Heart left ventricle (tissue), 16 donors: Measurements from ENCODE around the gene DNAJC18. TPM values are rescaled to one million over a fixed set of nuclear protein-coding genes. Genes with fewer than 3 reads are reported as not detected.

ENCODE experiments used
- ATAC-seq, 4 donors: fragments of 200-7000 bp; cut with Tn5 transposase; one replicate each; pipeline ENCODE4 v1.9.1; 2020 to 2022; ENCODE audit warnings: moderate library complexity in 4 of 4, mild to moderate bottlenecking in 3 of 4, moderate number of reproducible peaks in 1 of 4
- DNase-seq, 5 donors: peaks; one replicate each; pipeline ENCODE4 v3.0.0-alpha.2; 2020
- H3K27ac ChIP-seq, 12 donors: fragments of 200-600 bp; sonication (generic) in 4 of 12; one replicate each; pipeline versions ENCODE4 v1.5.0 to v1.8.0; 2016 to 2022; ENCODE audit warnings: mild to moderate bottlenecking in 2 of 12
- H3K27me3 ChIP-seq, 9 donors: fragments of 200-600 bp; sonication (generic) in 2 of 9; one replicate each; pipeline versions ENCODE4 v1.5.1 to v1.8.0; 2016 to 2022; ENCODE audit warnings: mild to moderate bottlenecking in 3 of 9
- H3K36me3 ChIP-seq, 9 donors: fragments of 200-600 bp; sonication (generic) in 2 of 9; one replicate each; pipeline versions ENCODE4 v1.5.0 to v1.8.0; 2018 to 2022; ENCODE audit warnings: mild to moderate bottlenecking in 2 of 9
- H3K4me1 ChIP-seq, 12 donors: fragments of 200-600 bp; sonication (generic) in 4 of 12; one replicate each; pipeline versions ENCODE4 v1.5.0 to v1.8.0; 2016 to 2022; ENCODE audit warnings: mild to moderate bottlenecking in 3 of 12
- H3K4me3 ChIP-seq, 12 donors: fragments of 200-600 bp; sonication (generic) in 4 of 12; one replicate each; pipeline versions ENCODE4 v1.5.0 to v1.8.0; 2017 to 2022; ENCODE audit warnings: mild to moderate bottlenecking in 9 of 12, moderate library complexity in 4 of 12
- H3K9me3 ChIP-seq, 12 donors: fragments of 200-600 bp; sonication (generic) in 4 of 12; one replicate each; pipeline versions ENCODE4 v1.5.0 to v1.8.0; 2016 to 2022; ENCODE audit warnings: mild to moderate bottlenecking in 1 of 12
- CTCF ChIP-seq, 12 donors: fragments of 200-600 bp; sonication (generic) in 4 of 12; IDR thresholded peaks; one replicate each; pipeline versions ENCODE4 v1.5.0 to v1.8.0; 2018 to 2022; ENCODE audit warnings: antibody characterized with exemption in 12 of 12, mild to moderate bottlenecking in 5 of 12
- POLR2A ChIP-seq, 2 donors: fragments of 450-650 bp; IDR thresholded peaks; one replicate each; pipeline ENCODE4 v1.6.1; 2017; ENCODE audit warnings: antibody characterized with exemption in 2 of 2, mild to moderate bottlenecking in 2 of 2, moderate library complexity in 2 of 2
- WGBS, 4 donors: extraction: QIAGEN DNeasy Blood & Tissue Kit in 2 of 4; methylation state at CpG; one replicate each; pipeline versions ENCODE4 v1.1.5 to v1.1.7; 2013 to 2018; 5-methylcytosine and 5-hydroxymethylcytosine counted together
- intact Hi-C, 10 donors: fragments of 100-400 bp; cut with DNase I; formaldehyde crosslinking; loops; one replicate each; pipeline versions ENCODE4 v1.11.1 to v1.14.2; 2022
- polyA plus RNA-seq, 2 donors: library from polyadenylated mRNA; stranded (reverse); fragments of 200-250 nt; gene quantifications; one replicate each; pipeline ENCODE4 v1.2.3, GENCODE V29; 2013
- total RNA-seq, 9 donors: library from RNA; depleted of rRNA in 2 of 9; stranded (reverse); fragments of >200 nt in 2 of 9; fragmentation: NEBNext Ultra II Directional in 3 of 9; extraction: Animal tissue kit (Norgen Biotek cat#: 25700) in 3 of 9; gene quantifications; one replicate each; pipeline versions ENCODE4 v1.1.0 to v1.2.4, GENCODE V29; 2016 to 2023
- donor health status: ischemic (EF 13 %, LVEDD 7.1; RV severe dilation, severe dysfunction).
- donor health status: healthy with polysubstance abuse.
- donor health status: DM: no; HTN: yes; CAD: no.
- donor health status: DM: no; HTN: no; CAD: no.
- donor health status: ischemic (EF 25% LVEDD 6.9; RV normal size, moderate dysfunction).
- donor health status: ischemic (EF 25% LVEDD 5.7; RV mildly dilated, moderate dysfunction).
- donor health status: healthy.
- donor health status: DM: yes; HTN: yes; CAD: no.
- donor health status: ischemic (EF 35%, LVEDD 5.7; RV mildly dilated, moderate dysfunction).
- donor health status: nonischemic (EF 11% LVEDD 7.7; RV severe dilation, severe dysfunction).
- donor health status: DM: yes; HTN: yes; CAD: no.
- donor health status: PGD.
- donor health status: ischemic (EF 29% LVEDD 5.4; RV normal size, mild dysfunction).
- donor health status: nonischemic (EF 23%, LVEDD 6.1; RV moderate dilation, normal function).

DNAJC18 gene
- total and polyA plus RNA-seq, 11 donors: 4.0 to 17.8 (median 9.1) TPM

GRCh38 chr5:139418793-139419192 is 20.5 kb downstream of the DNAJC18 start:
- ATAC-seq: peak; percentile 60 to 69 (median 66)
- H3K4me1 ChIP-seq: peaks cover 18 to 74% (median 62%) of the 10 kb centered on the region in 12 donors

GRCh38 chr5:139417214-139417613 is 22.1 kb downstream of the DNAJC18 start:
- peak; percentile 63 to 73 (median 70) for ATAC-seq
- H3K36me3 ChIP-seq: peaks cover 0 to 53% (median 39%) of the 10 kb centered on the region in 9 donors

More at GRCh38 chr5:139418793-139419192, 20.5 kb downstream of the DNAJC18 start:
- 32 to 38% (median 36%) methylated on average over 1 of the region's 1 CpG for WGBS, 4 donors
- Histone ChIP-seq H3K27me3 (no peaks in the 10 kb centered on the region), H3K9me3 (no peaks in the 10 kb centered on the region), H3K36me3 (peaks cover 0 to 49% (median 38%) of the 10 kb centered on the region in 9 donors), H3K27ac (peak overlapping the region; percentile 81 to 96 (median 91)), H3K4me3 (no peak overlapping the region)
- DNase-seq: peak in 2 of 5 donors; percentile 46 to 47
- TF ChIP-seq POLR2A (IDR thresholded peaks at IDR 0.05): no peak
- TF ChIP-seq CTCF (IDR thresholded peaks at IDR 0.05): no peak
- intact Hi-C loops: no loop called here

GRCh38 chr5:139416651-139417050 is 22.7 kb downstream of the DNAJC18 start:
- TF ChIP-seq CTCF (IDR thresholded peaks at IDR 0.05): no peak
- no peak for TF ChIP-seq POLR2A (IDR thresholded peaks at IDR 0.05)
- H3K27me3 ChIP-seq: no peaks in the 10 kb centered on the region
- H3K9me3 ChIP-seq: no peaks in the 10 kb centered on the region
- intact Hi-C loops: loop anchor here in 2 of 10 donors (1.0 to 2.0 kb wide), 2 partner anchors 21 to 22 kb away; partner anchors contain the start of gene PROB1 (in 2 of the 2)
- H3K36me3 ChIP-seq: peaks cover 0 to 56% (median 35%) of the 10 kb centered on the region in 9 donors
- ATAC-seq: no peak
- H3K4me3 ChIP-seq: no peak overlapping the region
- peaks cover 18 to 73% (median 63%) of the 10 kb centered on the region in 12 donors for H3K4me1 ChIP-seq
- DNase-seq: no peak
- 66 to 77% (median 68%) methylated on average over 8 to 9 of the region's 9 CpGs for WGBS, 4 donors
- peak overlapping the region; percentile 79 to 96 (median 86) for H3K27ac ChIP-seq

More at GRCh38 chr5:139417214-139417613, 22.1 kb downstream of the DNAJC18 start:
- Histone ChIP-seq H3K9me3 (no peaks in the 10 kb centered on the region), H3K4me3 (no peak overlapping the region), H3K27ac (peak overlapping the region; percentile 81 to 96 (median 91)), H3K27me3 (no peaks in the 10 kb centered on the region), H3K4me1 (peaks cover 18 to 73% (median 63%) of the 10 kb centered on the region in 12 donors)
- TF ChIP-seq POLR2A (IDR thresholded peaks at IDR 0.05): no peak
- no peak for TF ChIP-seq CTCF (IDR thresholded peaks at IDR 0.05)
- intact Hi-C loops: loop anchor here in 2 of 10 donors (1.0 to 2.0 kb wide), 2 partner anchors 22 kb away; partner anchors contain the start of gene PROB1 (in 2 of the 2)
- WGBS, 4 donors: 27 to 37% (median 32%) methylated on average over 4 of the region's 4 CpGs
- DNase-seq: peak in 4 of 5 donors; percentile 73 to 82 (median 78)

GRCh38 chr5:139415869-139416268 is 23.5 kb downstream of the DNAJC18 start:
- H3K27me3 ChIP-seq: no peaks in the 10 kb centered on the region
- H3K4me1 ChIP-seq: peaks cover 18 to 74% (median 63%) of the 10 kb centered on the region in 12 donors
- DNase-seq (no peak), ATAC-seq (no peak)
- no peak overlapping the region for H3K4me3 ChIP-seq
- H3K27ac ChIP-seq: peak overlapping the region; percentile 79 to 96 (median 86)
- TF ChIP-seq POLR2A (IDR thresholded peaks at IDR 0.05) (no peak), CTCF (IDR thresholded peaks at IDR 0.05) (no peak)
- no peaks in the 10 kb centered on the region for H3K9me3 ChIP-seq
- intact Hi-C loops: loop anchor here in 2 of 10 donors (2.0 kb wide), 1 partner anchor 21 kb away; the partner anchor contains the start of gene PROB1 (in 2 of the 2)
- peaks cover 0 to 56% (median 29%) of the 10 kb centered on the region in 9 donors for H3K36me3 ChIP-seq
